ENCODE measurements around the gene POLR2M. TPM values are rescaled to one million over a fixed set of nuclear protein-coding genes. Genes with fewer than 3 reads are reported as not detected.

POLR2M gene
- total and polyA plus RNA-seq, 2 experiments from 2014 or later: 19.6 to 46.3 TPM

DNA sequence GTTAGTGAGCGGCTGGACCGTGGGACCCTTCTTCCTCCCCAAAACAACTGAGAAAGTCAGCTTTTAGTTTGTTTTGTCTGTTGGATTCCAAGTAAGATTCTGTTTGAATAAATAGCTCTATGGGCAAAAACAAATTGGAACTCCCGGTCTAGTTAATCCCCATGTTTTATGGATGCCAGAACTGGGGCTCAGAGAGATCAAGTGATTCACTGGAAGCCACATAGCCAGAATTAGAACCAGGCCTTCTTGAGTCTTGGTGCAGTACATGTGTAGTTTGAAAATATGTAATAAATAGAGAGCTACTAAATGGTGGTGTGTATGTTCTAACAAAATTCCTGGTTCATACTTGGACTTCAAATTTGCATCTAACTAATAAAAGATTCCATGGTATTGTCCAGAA is 29.3 kb upstream of the POLR2M start (continued):
- TF ChIP-seq, protein P1, sequence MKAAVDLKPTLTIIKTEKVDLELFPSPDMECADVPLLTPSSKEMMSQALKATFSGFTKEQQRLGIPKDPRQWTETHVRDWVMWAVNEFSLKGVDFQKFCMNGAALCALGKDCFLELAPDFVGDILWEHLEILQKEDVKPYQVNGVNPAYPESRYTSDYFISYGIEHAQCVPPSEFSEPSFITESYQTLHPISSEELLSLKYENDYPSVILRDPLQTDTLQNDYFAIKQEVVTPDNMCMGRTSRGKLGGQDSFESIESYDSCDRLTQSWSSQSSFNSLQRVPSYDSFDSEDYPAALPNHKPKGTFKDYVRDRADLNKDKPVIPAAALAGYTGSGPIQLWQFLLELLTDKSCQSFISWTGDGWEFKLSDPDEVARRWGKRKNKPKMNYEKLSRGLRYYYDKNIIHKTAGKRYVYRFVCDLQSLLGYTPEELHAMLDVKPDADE (IDR thresholded peaks at IDR 0.05): no peak

DNA sequence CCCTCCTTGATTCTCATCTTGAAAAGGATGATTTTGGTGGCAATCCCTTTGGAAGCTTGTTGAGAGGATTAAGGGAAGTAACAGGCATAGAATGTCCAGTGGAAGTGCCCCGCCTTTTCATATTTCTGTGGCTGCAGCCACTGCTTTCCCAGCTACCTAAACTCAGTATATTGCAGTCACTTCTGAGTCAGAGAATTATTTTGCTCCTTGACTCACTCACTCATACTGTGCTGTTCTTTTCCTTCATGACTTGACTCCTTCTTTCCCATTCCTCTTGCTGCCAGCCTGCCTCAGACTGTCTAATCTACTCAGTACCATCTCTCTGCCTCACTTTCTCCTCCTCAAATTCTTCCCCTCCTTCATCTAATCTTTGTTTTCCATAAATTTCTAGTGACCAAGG is 26.5 kb upstream of the POLR2M start:
- DNase-seq (ENCODE audit: low spot score) (no peak), ATAC-seq (no peak)
- Histone ChIP-seq H3K36me3 (ENCODE audit: insufficient read depth) (no peaks in the 10 kb centered on the region), H3K4me3 (no peak overlapping the region), H3K27me3 (ENCODE audit: insufficient read depth) (no peaks in the 10 kb centered on the region), H3F3A (replicated peaks; ENCODE audit: low read depth) (no peaks in the 10 kb centered on the region), H3K9me2 (ENCODE audit: insufficient read depth) (peaks cover 11% of the 10 kb centered on the region; the same call in 1 of the 2 replicates), H3K27ac (ENCODE audit: low read depth) (no peak overlapping the region), H3K4me1 (ENCODE audit: insufficient read depth) (no peaks in the 10 kb centered on the region; the same call in 1 of the 2 replicates), H2AFZ (no peak overlapping the region), H3K79me2 (replicated peaks; ENCODE audit: insufficient read depth) (no peaks in the 10 kb centered on the region), H4K20me1 (replicated peaks; ENCODE audit: insufficient read depth) (no peaks in the 10 kb centered on the region), H3K4me2 (no peak overlapping the region)
- Mint-ChIP-seq H3K4me3 (no peak overlapping the region), H3K27ac (no peak overlapping the region), H3K4me1 (peaks cover 3% of the 10 kb centered on the region; the same call in 1 of the 3 replicates), H3K9me3 (no peaks in the 10 kb centered on the region), H3K27me3 (ENCODE audit: insufficient read depth, low read depth, poor library complexity) (no peaks in the 10 kb centered on the region), H3K36me3 (ENCODE audit: low read depth) (no peaks in the 10 kb centered on the region)
- TF ChIP-seq, protein P2, sequence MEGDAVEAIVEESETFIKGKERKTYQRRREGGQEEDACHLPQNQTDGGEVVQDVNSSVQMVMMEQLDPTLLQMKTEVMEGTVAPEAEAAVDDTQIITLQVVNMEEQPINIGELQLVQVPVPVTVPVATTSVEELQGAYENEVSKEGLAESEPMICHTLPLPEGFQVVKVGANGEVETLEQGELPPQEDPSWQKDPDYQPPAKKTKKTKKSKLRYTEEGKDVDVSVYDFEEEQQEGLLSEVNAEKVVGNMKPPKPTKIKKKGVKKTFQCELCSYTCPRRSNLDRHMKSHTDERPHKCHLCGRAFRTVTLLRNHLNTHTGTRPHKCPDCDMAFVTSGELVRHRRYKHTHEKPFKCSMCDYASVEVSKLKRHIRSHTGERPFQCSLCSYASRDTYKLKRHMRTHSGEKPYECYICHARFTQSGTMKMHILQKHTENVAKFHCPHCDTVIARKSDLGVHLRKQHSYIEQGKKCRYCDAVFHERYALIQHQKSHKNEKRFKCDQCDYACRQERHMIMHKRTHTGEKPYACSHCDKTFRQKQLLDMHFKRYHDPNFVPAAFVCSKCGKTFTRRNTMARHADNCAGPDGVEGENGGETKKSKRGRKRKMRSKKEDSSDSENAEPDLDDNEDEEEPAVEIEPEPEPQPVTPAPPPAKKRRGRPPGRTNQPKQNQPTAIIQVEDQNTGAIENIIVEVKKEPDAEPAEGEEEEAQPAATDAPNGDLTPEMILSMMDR (conservative IDR thresholded peaks at IDR 0.05; ENCODE audit: low read depth in 2 of 2): no peak
- TF ChIP-seq POLR2AphosphoS5 (IDR thresholded peaks at IDR 0.05; ENCODE audit: low read depth) (no peak), ZNF114 (CRISPR knock-in tag; IDR thresholded peaks at IDR 0.05) (no peak), ZNF331 (CRISPR knock-in tag; IDR thresholded peaks at IDR 0.05; ENCODE audit: low read depth) (no peak), NANOG (IDR thresholded peaks at IDR 0.05; ENCODE audit: borderline replicate concordance) (no peak), JUNB (IDR thresholded peaks at IDR 0.05; ENCODE audit: unreplicated experiment) (no peak), STAT1 (IDR thresholded peaks at IDR 0.05; ENCODE audit: unreplicated experiment) (no peak), EZH2 (IDR thresholded peaks at IDR 0.05; ENCODE audit: low read depth, unreplicated experiment) (no peak), CREB1 (CRISPR knock-in tag; IDR thresholded peaks at IDR 0.05; ENCODE audit: low read depth) (no peak)

DNA sequence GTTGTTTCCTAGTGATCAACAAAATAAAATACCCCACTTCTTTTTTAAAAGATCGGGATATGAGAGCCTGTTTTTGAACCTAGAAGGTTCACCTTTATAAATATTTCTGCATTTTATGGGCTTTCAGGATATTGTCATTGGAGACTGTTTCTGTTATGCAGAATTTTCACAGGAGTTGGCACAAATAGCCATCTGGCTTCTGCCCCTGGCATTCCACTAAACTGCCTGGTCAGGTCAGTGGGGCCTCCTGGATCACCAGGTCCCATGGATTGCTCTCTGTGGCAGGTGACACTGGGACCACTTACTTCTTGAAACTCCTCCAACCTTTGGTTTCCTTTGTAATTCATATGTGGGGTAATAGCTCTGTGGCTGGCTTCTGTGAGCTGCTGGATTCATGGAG is 25.5 kb upstream of the POLR2M start:
- Mint-ChIP-seq H3K36me3 (ENCODE audit: low read depth) (no peaks in the 10 kb centered on the region), H3K4me3 (no peak overlapping the region), H3K27me3 (ENCODE audit: insufficient read depth, low read depth, poor library complexity) (no peaks in the 10 kb centered on the region), H3K4me1 (peaks cover 3% of the 10 kb centered on the region; the same call in 1 of the 3 replicates), H3K27ac (no peak overlapping the region; the same call in 1 of the 2 replicates), H3K9me3 (no peaks in the 10 kb centered on the region)
- ATAC-seq (no peak), DNase-seq (ENCODE audit: low spot score) (no peak)
- peaks cover 11% of the 10 kb centered on the region; the same call in 1 of the 2 replicates for H3K9me2 ChIP-seq (ENCODE audit: insufficient read depth)
- H3K4me2 ChIP-seq: no peak overlapping the region
- H3K36me3 ChIP-seq (ENCODE audit: insufficient read depth): no peaks in the 10 kb centered on the region
- H3K27me3 ChIP-seq (ENCODE audit: insufficient read depth): no peaks in the 10 kb centered on the region
- no peak overlapping the region for H3K4me3 ChIP-seq
- H3K4me1 ChIP-seq (ENCODE audit: insufficient read depth): no peaks in the 10 kb centered on the region; the same call in 1 of the 2 replicates
- no peak overlapping the region; the same call in 1 of the 2 replicates for H2AFZ ChIP-seq
- H3K79me2 ChIP-seq (replicated peaks; ENCODE audit: insufficient read depth): no peaks in the 10 kb centered on the region
- H3K27ac ChIP-seq (ENCODE audit: low read depth): no peak overlapping the region
- no peaks in the 10 kb centered on the region for H3F3A ChIP-seq (replicated peaks; ENCODE audit: low read depth)
- no peaks in the 10 kb centered on the region for H4K20me1 ChIP-seq (replicated peaks; ENCODE audit: insufficient read depth)
- no peak for TF ChIP-seq STAT1 (IDR thresholded peaks at IDR 0.05; ENCODE audit: unreplicated experiment)
- TF ChIP-seq, protein P3, sequence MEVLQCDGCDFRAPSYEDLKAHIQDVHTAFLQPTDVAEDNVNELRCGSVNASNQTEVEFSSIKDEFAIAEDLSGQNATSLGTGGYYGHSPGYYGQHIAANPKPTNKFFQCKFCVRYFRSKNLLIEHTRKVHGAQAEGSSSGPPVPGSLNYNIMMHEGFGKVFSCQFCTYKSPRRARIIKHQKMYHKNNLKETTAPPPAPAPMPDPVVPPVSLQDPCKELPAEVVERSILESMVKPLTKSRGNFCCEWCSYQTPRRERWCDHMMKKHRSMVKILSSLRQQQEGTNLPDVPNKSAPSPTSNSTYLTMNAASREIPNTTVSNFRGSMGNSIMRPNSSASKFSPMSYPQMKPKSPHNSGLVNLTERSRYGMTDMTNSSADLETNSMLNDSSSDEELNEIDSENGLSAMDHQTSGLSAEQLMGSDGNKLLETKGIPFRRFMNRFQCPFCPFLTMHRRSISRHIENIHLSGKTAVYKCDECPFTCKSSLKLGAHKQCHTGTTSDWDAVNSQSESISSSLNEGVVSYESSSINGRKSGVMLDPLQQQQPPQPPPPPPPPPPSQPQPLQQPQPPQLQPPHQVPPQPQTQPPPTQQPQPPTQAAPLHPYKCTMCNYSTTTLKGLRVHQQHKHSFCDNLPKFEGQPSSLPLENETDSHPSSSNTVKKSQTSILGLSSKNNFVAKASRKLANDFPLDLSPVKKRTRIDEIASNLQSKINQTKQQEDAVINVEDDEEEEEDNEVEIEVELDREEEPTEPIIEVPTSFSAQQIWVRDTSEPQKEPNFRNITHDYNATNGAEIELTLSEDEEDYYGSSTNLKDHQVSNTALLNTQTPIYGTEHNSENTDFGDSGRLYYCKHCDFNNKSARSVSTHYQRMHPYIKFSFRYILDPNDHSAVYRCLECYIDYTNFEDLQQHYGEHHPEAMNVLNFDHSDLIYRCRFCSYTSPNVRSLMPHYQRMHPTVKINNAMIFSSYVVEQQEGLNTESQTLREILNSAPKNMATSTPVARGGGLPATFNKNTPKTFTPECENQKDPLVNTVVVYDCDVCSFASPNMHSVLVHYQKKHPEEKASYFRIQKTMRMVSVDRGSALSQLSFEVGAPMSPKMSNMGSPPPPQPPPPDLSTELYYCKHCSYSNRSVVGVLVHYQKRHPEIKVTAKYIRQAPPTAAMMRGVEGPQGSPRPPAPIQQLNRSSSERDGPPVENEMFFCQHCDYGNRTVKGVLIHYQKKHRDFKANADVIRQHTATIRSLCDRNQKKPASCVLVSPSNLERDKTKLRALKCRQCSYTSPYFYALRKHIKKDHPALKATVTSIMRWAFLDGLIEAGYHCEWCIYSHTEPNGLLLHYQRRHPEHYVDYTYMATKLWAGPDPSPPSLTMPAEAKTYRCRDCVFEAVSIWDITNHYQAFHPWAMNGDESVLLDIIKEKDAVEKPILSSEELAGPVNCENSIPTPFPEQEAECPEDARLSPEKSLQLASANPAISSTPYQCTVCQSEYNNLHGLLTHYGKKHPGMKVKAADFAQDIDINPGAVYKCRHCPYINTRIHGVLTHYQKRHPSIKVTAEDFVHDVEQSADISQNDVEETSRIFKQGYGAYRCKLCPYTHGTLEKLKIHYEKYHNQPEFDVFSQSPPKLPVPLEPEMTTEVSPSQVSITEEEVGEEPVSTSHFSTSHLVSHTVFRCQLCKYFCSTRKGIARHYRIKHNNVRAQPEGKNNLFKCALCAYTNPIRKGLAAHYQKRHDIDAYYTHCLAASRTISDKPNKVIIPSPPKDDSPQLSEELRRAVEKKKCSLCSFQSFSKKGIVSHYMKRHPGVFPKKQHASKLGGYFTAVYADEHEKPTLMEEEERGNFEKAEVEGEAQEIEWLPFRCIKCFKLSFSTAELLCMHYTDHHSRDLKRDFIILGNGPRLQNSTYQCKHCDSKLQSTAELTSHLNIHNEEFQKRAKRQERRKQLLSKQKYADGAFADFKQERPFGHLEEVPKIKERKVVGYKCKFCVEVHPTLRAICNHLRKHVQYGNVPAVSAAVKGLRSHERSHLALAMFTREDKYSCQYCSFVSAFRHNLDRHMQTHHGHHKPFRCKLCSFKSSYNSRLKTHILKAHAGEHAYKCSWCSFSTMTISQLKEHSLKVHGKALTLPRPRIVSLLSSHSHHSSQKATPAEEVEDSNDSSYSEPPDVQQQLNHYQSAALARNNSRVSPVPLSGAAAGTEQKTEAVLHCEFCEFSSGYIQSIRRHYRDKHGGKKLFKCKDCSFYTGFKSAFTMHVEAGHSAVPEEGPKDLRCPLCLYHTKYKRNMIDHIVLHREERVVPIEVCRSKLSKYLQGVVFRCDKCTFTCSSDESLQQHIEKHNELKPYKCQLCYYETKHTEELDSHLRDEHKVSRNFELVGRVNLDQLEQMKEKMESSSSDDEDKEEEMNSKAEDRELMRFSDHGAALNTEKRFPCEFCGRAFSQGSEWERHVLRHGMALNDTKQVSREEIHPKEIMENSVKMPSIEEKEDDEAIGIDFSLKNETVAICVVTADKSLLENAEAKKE (CRISPR knock-in tag; IDR thresholded peaks at IDR 0.05): no peak
- TF ChIP-seq, protein P1 (IDR thresholded peaks at IDR 0.05): no peak
